ENCODE results near the gene CCDC13. TPM values are rescaled to one million over a fixed set of nuclear protein-coding genes. Genes with fewer than 3 reads are reported as not detected.

The CCDC13 gene
- total RNA-seq, 4 donors from 2014 or later = 1.7 to 1.9 TPM; not detected in 2

Small RNA genes lying within 50 kb of the gene (small RNA-seq; reads per million reads assigned to genes)
- gene CCDC13 = not detected

Other genes starting within 250 kb of the CCDC13 start
- gene SEC22C, start 191.3 kb downstream of the CCDC13 start, total RNA-seq = 10 to 100 TPM; 49.7 to 82.6 (median 66.0) TPM
- gene SS18L2, start 182.4 kb downstream of the CCDC13 start, total RNA-seq = 10 to 100 TPM in 3 of 4 donors, 1 to 10 TPM in 1; 7.4 to 20.0 (median 15.7) TPM
- gene NKTR, start 172.6 kb downstream of the CCDC13 start, total RNA-seq = 100 to 1,000 TPM; 119 to 361 (median 164) TPM
- gene ZBTB47, start 119.6 kb downstream of the CCDC13 start, total RNA-seq = 10 to 100 TPM; 29.1 to 44.7 (median 32.1) TPM
- not detected for gene KLHL40, start 87.7 kb downstream of the CCDC13 start, total RNA-seq
- 1 to 10 TPM in 1 of 4 donors, under 1 TPM in 1, not detected in 2; 0.62 to 1.3 TPM for gene HHATL, start 70.5 kb downstream of the CCDC13 start, total RNA-seq
- 100 to 1,000 TPM in 2 of 4 donors, 10 to 100 TPM in 2; 65.3 to 234 (median 103) TPM for gene HIGD1A, start 31.2 kb upstream of the CCDC13 start, total RNA-seq
- 1 to 10 TPM; 1.5 to 8.7 (median 4.7) TPM for gene ACKR2, start 36.2 kb upstream of the CCDC13 start, total RNA-seq
- not detected for gene CYP8B1, start 102.6 kb upstream of the CCDC13 start, total RNA-seq
- gene ZNF662, start 132.9 kb upstream of the CCDC13 start, total RNA-seq = 10 to 100 TPM in 3 of 4 donors, 1 to 10 TPM in 1; 7.2 to 25.5 (median 19.6) TPM
- gene GASK1A, start 206.1 kb upstream of the CCDC13 start, total RNA-seq = 10 to 100 TPM; 26.3 to 65.8 (median 48.0) TPM